Ishikawa (cell line): ENCODE results near the gene PCCA.

Experiments
- CEBPB ChIP-seq: IDR thresholded peaks from 2 replicates; pipeline ENCODE4 v1.6.1; 2012
- CREB1 ChIP-seq: IDR thresholded peaks from 2 replicates; pipeline ENCODE4 v1.6.1; 2012; ENCODE audit warnings: low read depth
- EGR1 ChIP-seq: IDR thresholded peaks from 2 replicates; pipeline ENCODE4 v1.6.1; 2012
- EP300 ChIP-seq: IDR thresholded peaks from 2 replicates; pipeline ENCODE4 v1.6.1; 2012; ENCODE audit warnings: borderline replicate concordance
- FOXM1 ChIP-seq: IDR thresholded peaks from 2 replicates; pipeline ENCODE4 v1.6.1; 2012; ENCODE audit warnings: low read depth, borderline replicate concordance
- NFIC ChIP-seq: IDR thresholded peaks from 2 replicates; pipeline ENCODE4 v1.6.1; 2012
- RAD21 ChIP-seq: IDR thresholded peaks from 2 replicates; pipeline ENCODE4 v1.6.1; 2012; ENCODE audit warnings: low read depth
- TAF1 ChIP-seq: IDR thresholded peaks from 2 replicates; pipeline ENCODE4 v1.6.1; 2012; ENCODE audit warnings: low read depth, mild to moderate bottlenecking
- TCF12 ChIP-seq: IDR thresholded peaks from 2 replicates; pipeline ENCODE4 v1.6.1; 2012; ENCODE audit warnings: low read depth
- TEAD4 ChIP-seq: IDR thresholded peaks from 2 replicates; pipeline ENCODE4 v1.6.1; 2012
- YY1 ChIP-seq: IDR thresholded peaks from 2 replicates; pipeline ENCODE4 v1.6.1; 2012; ENCODE audit warnings: low read depth
- ZBTB7A ChIP-seq: IDR thresholded peaks from 2 replicates; pipeline ENCODE4 v1.6.1; 2012; ENCODE audit warnings: low read depth
- TF ChIP-seq, protein P1 (sequence below): IDR thresholded peaks from 2 replicates; pipeline ENCODE4 v1.6.1; 2012
- TF ChIP-seq, protein P2 (sequence below): IDR thresholded peaks from 2 replicates; pipeline ENCODE4 v1.6.1; 2012; ENCODE audit warnings: low read depth, mild to moderate bottlenecking
- TF ChIP-seq, protein P3 (sequence below): IDR thresholded peaks from 2 replicates; pipeline ENCODE4 v1.6.1; 2012

The PCCA gene

DNA sequence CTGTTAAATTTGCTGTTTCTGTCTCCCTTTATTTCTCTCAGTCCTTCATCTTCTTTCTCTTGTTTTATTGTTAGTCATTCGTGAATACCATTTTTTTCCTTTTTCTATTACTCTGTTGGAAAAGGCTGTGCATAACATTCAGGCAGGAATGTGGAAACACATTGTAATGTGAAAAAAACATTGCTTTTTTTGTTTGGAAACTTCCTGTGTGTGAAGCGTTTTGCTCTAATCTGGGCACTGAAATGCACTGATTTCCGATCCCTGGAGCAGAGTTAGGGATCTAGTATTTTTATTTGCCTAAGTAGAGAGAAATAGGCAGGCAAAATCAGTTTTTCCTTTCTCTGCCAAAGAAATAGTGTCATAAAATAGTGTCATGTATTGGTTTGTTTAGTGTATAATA lies 155.5 kb downstream of the PCCA start:
- TF ChIP-seq YY1: no peak
- TF ChIP-seq FOXM1: no peak

DNA sequence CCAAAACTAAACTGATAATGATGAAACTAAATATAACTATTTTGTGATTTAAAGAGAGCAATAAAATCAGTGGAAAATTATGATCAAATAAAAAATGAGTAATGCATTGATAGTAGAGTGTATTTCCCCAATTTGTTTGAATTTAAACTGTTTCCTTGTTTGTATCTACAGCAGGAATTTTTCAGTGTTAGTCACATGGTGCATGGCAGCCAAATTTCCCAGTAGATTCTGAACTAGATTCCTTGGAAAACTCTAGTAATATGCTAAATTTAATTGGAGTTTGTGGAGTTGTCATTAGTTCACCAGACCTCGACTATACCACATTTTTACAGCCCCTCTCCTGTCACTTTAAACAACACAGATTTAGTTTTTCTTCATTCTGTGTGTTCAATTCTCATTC lies 156.2 kb downstream of the PCCA start:
- TF ChIP-seq, protein P1, sequence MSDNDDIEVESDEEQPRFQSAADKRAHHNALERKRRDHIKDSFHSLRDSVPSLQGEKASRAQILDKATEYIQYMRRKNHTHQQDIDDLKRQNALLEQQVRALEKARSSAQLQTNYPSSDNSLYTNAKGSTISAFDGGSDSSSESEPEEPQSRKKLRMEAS: no peak
- TF ChIP-seq FOXM1 (no peak), TCF12 (no peak), EGR1 (no peak), ZBTB7A (no peak), CREB1 (no peak), TAF1 (no peak), CEBPB (no peak), YY1 (no peak), NFIC (no peak), TEAD4 (no peak), EP300 (no peak)
- TF ChIP-seq, protein P2, sequence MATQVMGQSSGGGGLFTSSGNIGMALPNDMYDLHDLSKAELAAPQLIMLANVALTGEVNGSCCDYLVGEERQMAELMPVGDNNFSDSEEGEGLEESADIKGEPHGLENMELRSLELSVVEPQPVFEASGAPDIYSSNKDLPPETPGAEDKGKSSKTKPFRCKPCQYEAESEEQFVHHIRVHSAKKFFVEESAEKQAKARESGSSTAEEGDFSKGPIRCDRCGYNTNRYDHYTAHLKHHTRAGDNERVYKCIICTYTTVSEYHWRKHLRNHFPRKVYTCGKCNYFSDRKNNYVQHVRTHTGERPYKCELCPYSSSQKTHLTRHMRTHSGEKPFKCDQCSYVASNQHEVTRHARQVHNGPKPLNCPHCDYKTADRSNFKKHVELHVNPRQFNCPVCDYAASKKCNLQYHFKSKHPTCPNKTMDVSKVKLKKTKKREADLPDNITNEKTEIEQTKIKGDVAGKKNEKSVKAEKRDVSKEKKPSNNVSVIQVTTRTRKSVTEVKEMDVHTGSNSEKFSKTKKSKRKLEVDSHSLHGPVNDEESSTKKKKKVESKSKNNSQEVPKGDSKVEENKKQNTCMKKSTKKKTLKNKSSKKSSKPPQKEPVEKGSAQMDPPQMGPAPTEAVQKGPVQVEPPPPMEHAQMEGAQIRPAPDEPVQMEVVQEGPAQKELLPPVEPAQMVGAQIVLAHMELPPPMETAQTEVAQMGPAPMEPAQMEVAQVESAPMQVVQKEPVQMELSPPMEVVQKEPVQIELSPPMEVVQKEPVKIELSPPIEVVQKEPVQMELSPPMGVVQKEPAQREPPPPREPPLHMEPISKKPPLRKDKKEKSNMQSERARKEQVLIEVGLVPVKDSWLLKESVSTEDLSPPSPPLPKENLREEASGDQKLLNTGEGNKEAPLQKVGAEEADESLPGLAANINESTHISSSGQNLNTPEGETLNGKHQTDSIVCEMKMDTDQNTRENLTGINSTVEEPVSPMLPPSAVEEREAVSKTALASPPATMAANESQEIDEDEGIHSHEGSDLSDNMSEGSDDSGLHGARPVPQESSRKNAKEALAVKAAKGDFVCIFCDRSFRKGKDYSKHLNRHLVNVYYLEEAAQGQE: no peak
- TF ChIP-seq, protein P3, sequence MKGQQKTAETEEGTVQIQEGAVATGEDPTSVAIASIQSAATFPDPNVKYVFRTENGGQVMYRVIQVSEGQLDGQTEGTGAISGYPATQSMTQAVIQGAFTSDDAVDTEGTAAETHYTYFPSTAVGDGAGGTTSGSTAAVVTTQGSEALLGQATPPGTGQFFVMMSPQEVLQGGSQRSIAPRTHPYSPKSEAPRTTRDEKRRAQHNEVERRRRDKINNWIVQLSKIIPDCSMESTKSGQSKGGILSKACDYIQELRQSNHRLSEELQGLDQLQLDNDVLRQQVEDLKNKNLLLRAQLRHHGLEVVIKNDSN: no peak

DNA sequence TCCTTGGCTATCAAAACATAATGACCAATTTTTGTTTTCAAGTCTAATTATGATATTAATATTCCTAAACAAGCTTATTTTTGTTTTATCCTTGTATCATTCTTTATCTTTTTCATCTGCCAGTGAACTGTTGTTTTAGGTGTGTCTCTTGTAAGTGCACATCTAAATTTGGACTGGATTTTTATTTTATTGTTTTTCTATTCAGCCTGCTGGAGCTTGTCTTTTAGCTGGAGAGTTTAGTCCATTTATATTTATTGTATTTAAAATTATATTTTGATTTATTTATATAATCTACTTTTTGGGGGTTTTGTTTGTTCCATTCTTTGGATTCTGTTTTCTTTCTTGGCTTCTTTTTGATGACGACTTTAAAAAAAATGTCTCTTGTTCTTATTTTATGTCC lies 159.0 kb downstream of the PCCA start:
- TF ChIP-seq, protein P1: no peak
- TF ChIP-seq NFIC: no peak
- TF ChIP-seq, protein P3: no peak
- TF ChIP-seq TAF1: no peak
- TF ChIP-seq TEAD4: no peak
- TF ChIP-seq EP300: no peak
- TF ChIP-seq EGR1: no peak
- TF ChIP-seq CREB1: no peak
- no peak for TF ChIP-seq RAD21
- TF ChIP-seq, protein P2: no peak
- no peak for TF ChIP-seq YY1
- no peak for TF ChIP-seq FOXM1
- TF ChIP-seq TCF12: no peak
- TF ChIP-seq CEBPB: no peak
- TF ChIP-seq ZBTB7A: no peak

DNA sequence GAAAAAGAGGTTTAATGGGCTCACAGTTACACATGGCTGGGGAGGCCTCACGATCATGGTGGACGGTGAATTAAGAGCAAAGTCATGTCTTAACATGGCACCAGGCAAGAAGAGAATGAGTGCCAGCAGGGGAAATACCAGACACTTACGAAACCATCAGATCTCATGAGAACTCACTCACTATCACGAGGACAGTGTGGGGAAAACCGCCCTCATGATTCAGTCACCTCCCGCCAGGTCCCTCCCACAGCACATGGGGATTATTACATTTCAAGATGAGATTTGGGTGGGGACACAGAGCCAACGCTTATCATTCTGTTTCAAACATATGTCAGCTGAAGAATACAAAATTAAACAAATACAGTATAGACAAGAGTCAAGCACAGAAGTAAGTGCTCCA lies 165.1 kb downstream of the PCCA start:
- no peak for TF ChIP-seq TEAD4
- TF ChIP-seq EGR1: no peak
- no peak for TF ChIP-seq FOXM1
- TF ChIP-seq RAD21: no peak
- no peak for TF ChIP-seq EP300
- TF ChIP-seq NFIC: no peak
- TF ChIP-seq, protein P3: no peak
- TF ChIP-seq, protein P1: no peak
- no peak for TF ChIP-seq TAF1
- TF ChIP-seq, protein P2: no peak
- TF ChIP-seq TCF12: no peak
- TF ChIP-seq CREB1: no peak
- TF ChIP-seq CEBPB: no peak
- TF ChIP-seq YY1: no peak
- no peak for TF ChIP-seq ZBTB7A
